ENCODE results near the gene DPF3.

Gene DPF3

DNA sequence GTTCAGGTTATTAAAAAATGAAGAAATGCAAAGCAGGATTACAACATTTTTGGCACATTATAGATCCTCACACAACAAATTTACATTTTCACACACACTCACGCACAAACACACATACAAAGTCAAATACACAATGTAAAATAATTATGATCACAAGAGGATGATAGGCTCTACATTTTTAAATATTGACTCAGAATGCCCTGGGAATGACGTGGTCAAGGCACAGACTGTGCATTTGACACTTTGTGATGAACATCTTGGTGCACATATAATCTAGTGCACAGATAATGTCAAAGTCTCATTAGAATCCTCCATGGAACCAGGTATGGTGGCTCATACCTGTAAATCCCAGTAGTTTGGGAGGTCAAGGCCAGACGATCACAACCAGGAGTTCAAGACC, 49.4 kb downstream of the DPF3 start:
- no peak for DNase-seq (ENCODE audit: extremely low spot score)
- ChIA-PET CTCF (interaction anchor here (1.9 kb wide), 1 partner anchor 12 kb away, joined by 5 read pairs; no protein-coding TSS in a partner anchor), POLR2A (no interaction called here)
- TF ChIP-seq, protein P1, sequence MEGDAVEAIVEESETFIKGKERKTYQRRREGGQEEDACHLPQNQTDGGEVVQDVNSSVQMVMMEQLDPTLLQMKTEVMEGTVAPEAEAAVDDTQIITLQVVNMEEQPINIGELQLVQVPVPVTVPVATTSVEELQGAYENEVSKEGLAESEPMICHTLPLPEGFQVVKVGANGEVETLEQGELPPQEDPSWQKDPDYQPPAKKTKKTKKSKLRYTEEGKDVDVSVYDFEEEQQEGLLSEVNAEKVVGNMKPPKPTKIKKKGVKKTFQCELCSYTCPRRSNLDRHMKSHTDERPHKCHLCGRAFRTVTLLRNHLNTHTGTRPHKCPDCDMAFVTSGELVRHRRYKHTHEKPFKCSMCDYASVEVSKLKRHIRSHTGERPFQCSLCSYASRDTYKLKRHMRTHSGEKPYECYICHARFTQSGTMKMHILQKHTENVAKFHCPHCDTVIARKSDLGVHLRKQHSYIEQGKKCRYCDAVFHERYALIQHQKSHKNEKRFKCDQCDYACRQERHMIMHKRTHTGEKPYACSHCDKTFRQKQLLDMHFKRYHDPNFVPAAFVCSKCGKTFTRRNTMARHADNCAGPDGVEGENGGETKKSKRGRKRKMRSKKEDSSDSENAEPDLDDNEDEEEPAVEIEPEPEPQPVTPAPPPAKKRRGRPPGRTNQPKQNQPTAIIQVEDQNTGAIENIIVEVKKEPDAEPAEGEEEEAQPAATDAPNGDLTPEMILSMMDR (IDR thresholded peaks at IDR 0.05; ENCODE audit: control extremely low read depth, extremely low read depth, low read depth, missing control alignments), result no peak

DNA sequence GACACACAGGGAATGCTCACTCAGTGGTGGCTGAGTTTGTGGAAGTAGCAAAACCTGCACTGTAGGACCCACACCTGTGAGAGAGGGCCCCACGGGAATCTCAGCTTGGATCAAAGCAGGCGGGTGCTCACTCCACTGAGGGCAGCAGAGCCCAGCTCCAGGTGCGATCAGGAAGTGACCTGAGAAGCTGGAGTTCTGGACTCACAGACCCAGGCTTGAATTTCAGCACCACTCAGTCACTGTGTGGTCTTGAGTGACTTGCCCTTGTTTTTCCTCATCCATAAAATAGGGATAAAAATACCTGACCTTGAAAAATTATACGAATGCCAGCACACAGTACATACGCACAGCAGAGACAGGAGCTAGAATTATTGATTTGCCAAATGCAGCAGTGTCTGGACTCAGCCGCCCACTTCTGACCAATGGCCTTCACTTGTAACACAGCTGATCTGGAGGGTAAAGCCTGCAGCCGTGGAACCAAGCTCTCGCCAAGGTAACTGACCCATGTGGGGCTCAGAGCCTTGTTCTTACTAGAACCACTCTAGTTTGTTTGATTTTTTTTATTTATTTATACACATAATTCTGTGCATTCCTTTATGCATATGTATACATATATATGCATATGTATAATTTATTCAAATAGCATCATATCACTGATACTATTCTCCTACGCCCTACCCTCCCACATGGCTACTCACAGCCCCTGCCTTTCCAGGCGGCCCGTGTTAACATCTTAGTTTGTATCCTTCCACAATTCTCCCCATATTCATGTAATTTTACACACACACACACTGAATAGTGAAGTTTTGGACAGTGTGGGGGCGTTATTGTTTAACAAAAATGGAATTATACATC, 53.9 kb downstream of the DPF3 start:
- TF ChIP-seq, protein P1 (IDR thresholded peaks at IDR 0.05; ENCODE audit: control extremely low read depth, extremely low read depth, low read depth, missing control alignments), result no peak
- ChIA-PET CTCF (no interaction called here), POLR2A (no interaction called here)
- no peak for DNase-seq (ENCODE audit: extremely low spot score)

DNA sequence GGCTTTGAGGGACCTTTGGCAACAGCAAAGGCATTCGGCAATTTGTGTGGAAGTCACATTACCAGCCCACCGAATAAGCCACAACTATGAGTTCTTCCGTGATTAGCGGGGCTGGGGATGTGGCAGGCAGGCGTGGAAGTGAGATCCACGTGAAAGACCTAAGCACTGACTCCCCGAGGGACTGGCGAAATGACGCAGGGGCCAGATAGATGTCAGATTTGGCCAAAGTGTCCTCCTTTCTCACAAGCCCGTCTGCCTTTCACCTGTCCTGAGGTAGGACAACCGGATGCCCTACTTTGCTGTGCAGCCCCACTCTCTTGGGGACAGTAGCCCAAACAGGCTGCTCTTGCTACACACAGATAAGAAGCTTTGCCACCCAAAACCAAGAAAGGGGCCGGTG, 54.5 kb downstream of the DPF3 start:
- TF ChIP-seq, protein P1 (IDR thresholded peaks at IDR 0.05; ENCODE audit: control extremely low read depth, extremely low read depth, low read depth, missing control alignments), result no peak
- POLR2A ChIA-PET, result no interaction called here
- no peak for DNase-seq (ENCODE audit: extremely low spot score)
- CTCF ChIA-PET, result no interaction called here

DNA sequence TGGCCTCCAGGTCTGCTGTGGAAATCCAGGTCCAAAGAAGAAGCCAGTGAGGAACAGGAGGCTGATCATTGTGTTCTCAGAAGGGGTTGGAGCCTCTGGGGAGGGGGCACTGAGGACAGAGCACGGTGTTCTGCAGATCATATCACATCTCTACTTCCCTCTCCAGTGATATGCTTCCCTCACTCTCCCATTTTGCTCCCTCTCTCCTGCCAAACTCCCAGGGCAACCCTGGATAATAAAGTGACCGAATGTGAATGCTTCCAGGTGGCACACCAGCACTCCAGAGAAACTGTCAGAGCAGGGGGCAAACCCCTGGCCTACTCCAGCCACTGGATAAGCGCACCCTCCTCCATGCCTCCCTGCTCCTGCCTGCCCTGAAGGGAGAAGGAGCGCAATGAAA, 57.8 kb downstream of the DPF3 start:
- ChIA-PET CTCF (no interaction called here), POLR2A (no interaction called here)
- DNase-seq (ENCODE audit: extremely low spot score), result no peak
- TF ChIP-seq, protein P1 (IDR thresholded peaks at IDR 0.05; ENCODE audit: control extremely low read depth, extremely low read depth, low read depth, missing control alignments), result no peak

DNA sequence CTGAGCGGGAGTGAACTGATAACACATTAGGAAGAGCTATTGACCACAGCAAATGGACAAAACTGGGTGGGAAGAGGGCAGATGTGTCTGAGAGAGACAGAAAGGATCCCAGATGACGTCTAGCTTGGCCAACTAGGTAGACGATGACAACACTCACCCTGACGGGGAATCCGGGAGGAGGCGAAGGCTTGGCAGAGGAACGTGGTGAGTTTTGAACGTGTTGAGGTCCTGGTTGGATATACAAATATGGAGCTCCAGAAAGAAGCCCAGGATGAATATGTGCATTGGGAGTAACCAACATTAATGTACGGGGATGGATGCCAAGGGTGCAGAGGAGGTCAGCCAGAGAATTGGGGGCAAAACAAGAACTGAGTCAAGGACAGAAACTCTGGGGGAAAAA, 60.7 kb downstream of the DPF3 start:
- ChIA-PET POLR2A (no interaction called here), CTCF (interaction anchor here (1.1 to 2.0 kb wide), 3 partner anchors 12 to 27 kb away, joined by 3 to 5 read pairs (median 4); no protein-coding TSS in a partner anchor)
- TF ChIP-seq, protein P1 (IDR thresholded peaks at IDR 0.05; ENCODE audit: control extremely low read depth, extremely low read depth, low read depth, missing control alignments), result no peak
- DNase-seq (ENCODE audit: extremely low spot score), result no peak

DNA sequence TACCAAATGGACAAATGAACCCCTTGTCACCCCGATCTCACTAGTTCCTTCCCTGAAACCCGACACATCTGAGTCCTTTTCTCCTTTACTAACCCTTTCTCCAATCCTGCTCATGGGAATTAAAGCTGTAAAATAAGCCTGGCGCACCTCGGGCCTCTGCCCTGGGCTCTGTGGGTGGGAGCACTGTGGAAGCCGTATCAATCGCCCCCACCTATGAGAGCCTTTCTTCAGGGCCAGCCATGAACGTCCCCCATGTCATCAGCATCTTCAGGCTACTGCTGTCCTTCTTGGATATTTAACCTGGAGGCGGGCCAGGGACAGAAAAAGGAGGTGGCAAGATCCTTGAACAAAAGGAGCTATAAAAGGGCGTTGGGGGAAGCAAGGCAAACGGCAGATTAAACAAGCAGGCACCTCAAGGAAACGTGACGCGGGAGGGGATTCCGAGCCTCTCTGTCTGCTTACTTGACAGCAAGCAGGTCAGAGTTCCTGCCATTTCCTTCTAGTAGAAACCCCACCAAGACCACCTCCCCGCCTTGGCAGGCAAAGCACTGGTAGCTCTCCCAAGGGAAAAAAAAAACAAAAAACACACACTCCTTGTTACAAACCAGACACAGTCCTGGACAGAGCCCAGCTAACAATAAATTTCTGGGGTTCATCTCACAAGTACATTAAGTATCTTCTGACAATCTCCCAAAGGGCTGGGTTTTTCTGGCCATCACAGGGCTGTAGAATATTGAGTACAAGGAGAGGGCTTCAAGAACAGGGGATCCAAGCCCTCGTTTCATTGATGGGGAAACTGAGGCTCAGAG, 62.9 kb downstream of the DPF3 start:
- POLR2A ChIA-PET, result no interaction called here
- DNase-seq (ENCODE audit: extremely low spot score), result no peak
- TF ChIP-seq, protein P1 (IDR thresholded peaks at IDR 0.05; ENCODE audit: control extremely low read depth, extremely low read depth, low read depth, missing control alignments), result no peak
- CTCF ChIA-PET, result interaction anchor here (1.4 kb wide), 1 partner anchor 13 kb away, joined by 3 read pairs; no protein-coding TSS in a partner anchor

All from GM10248 (cell line).